ENCODE data around the gene TMEM140.

TMEM140 gene

GRCh38 chr7:135147341-135147898 lies 452 bp upstream of the TMEM140 start:
- H3K4me1 ChIP-seq (ENCODE audit: insufficient read depth, low read length), result peaks cover 5% of the 10 kb centered on the region; the same call in 1 of the 2 replicates
- H3K36me3 ChIP-seq (ENCODE audit: insufficient read depth, low read length), result no peaks in the 10 kb centered on the region
- no peak overlapping the region for H3K9ac ChIP-seq (ENCODE audit: low read depth, low read length)
- H3K9me3 ChIP-seq (ENCODE audit: control insufficient read depth, insufficient read depth, low read length), result no peaks in the 10 kb centered on the region

GRCh38 chr7:135150072-135150782 lies 2.4 kb downstream of the TMEM140 start:
- Histone ChIP-seq H3K9me3 (ENCODE audit: control insufficient read depth, insufficient read depth, low read length) (no peaks in the 10 kb centered on the region), H3K4me1 (ENCODE audit: insufficient read depth, low read length) (peaks cover 5% of the 10 kb centered on the region; the same call in 1 of the 2 replicates), H3K9ac (ENCODE audit: low read depth, low read length) (no peak overlapping the region), H3K36me3 (ENCODE audit: insufficient read depth, low read length) (no peaks in the 10 kb centered on the region)

- Histone ChIP-seq H3K9ac (ENCODE audit: low read depth, low read length) (no peak overlapping the region), H3K36me3 (ENCODE audit: insufficient read depth, low read length) (no peaks in the 10 kb centered on the region), H3K4me1 (ENCODE audit: insufficient read depth, low read length) (peaks cover 5% of the 10 kb centered on the region; the same call in 1 of the 2 replicates), H3K9me3 (ENCODE audit: control insufficient read depth, insufficient read depth, low read length) (no peaks in the 10 kb centered on the region)
Measured at GRCh38 chr7:135151132-135151531, 3.3 kb downstream of the TMEM140 start.

- Histone ChIP-seq H3K4me1 (ENCODE audit: insufficient read depth, low read length) (peaks cover 5% of the 10 kb centered on the region; the same call in 1 of the 2 replicates), H3K9me3 (ENCODE audit: control insufficient read depth, insufficient read depth, low read length) (no peaks in the 10 kb centered on the region)
Measured at GRCh38 chr7:135151533-135151932, 3.7 kb downstream of the TMEM140 start.

GRCh38 chr7:135152442-135152841 lies 4.6 kb downstream of the TMEM140 start:
- H3K4me1 ChIP-seq (ENCODE audit: insufficient read depth, low read length), result no peaks in the 10 kb centered on the region
- no peaks in the 10 kb centered on the region; the same call in 1 of the 2 replicates for H3K9me3 ChIP-seq (ENCODE audit: control insufficient read depth, insufficient read depth, low read length)
- H3K36me3 ChIP-seq (ENCODE audit: insufficient read depth, low read length), result peaks cover under 1% of the 10 kb centered on the region; the same call in 1 of the 2 replicates
- H3K9ac ChIP-seq (ENCODE audit: low read depth, low read length), result no peak overlapping the region

More at GRCh38 chr7:135151533-135151932, 3.7 kb downstream of the TMEM140 start:
- H3K36me3 ChIP-seq (ENCODE audit: insufficient read depth, low read length), result no peaks in the 10 kb centered on the region
- H3K9ac ChIP-seq (ENCODE audit: low read depth, low read length), result no peak overlapping the region

- H3K9me3 ChIP-seq (ENCODE audit: control insufficient read depth, insufficient read depth, low read length), result no peaks in the 10 kb centered on the region; the same call in 1 of the 2 replicates
- peaks cover 4% of the 10 kb centered on the region; the same call in 1 of the 2 replicates for H3K36me3 ChIP-seq (ENCODE audit: insufficient read depth, low read length)
Measured at GRCh38 chr7:135154734-135155133, 6.9 kb downstream of the TMEM140 start.

GRCh38 chr7:135156290-135156689 lies 8.4 kb downstream of the TMEM140 start:
- Histone ChIP-seq H3K4me1 (ENCODE audit: insufficient read depth, low read length) (peaks cover 5% of the 10 kb centered on the region), H3K36me3 (ENCODE audit: insufficient read depth, low read length) (peaks cover 4% of the 10 kb centered on the region; the same call in 1 of the 2 replicates), H3K9ac (ENCODE audit: low read depth, low read length) (no peak overlapping the region), H3K9me3 (ENCODE audit: control insufficient read depth, insufficient read depth, low read length) (no peaks in the 10 kb centered on the region; the same call in 1 of the 2 replicates)

More at GRCh38 chr7:135154734-135155133, 6.9 kb downstream of the TMEM140 start:
- Histone ChIP-seq H3K9ac (ENCODE audit: low read depth, low read length) (no peak overlapping the region), H3K4me1 (ENCODE audit: insufficient read depth, low read length) (no peaks in the 10 kb centered on the region; the same call in 1 of the 2 replicates)

- Histone ChIP-seq H3K4me1 (ENCODE audit: insufficient read depth, low read length) (peaks cover 5% of the 10 kb centered on the region), H3K9ac (ENCODE audit: low read depth, low read length) (no peak overlapping the region), H3K36me3 (ENCODE audit: insufficient read depth, low read length) (peaks cover 4% of the 10 kb centered on the region), H3K9me3 (ENCODE audit: control insufficient read depth, insufficient read depth, low read length) (no peaks in the 10 kb centered on the region; the same call in 1 of the 2 replicates)
Measured at GRCh38 chr7:135158141-135158655, 10.3 kb downstream of the TMEM140 start.

- Histone ChIP-seq H3K9ac (ENCODE audit: low read depth, low read length) (no peak overlapping the region), H3K9me3 (ENCODE audit: control insufficient read depth, insufficient read depth, low read length) (no peaks in the 10 kb centered on the region; the same call in 1 of the 2 replicates), H3K36me3 (ENCODE audit: insufficient read depth, low read length) (peaks cover 4% of the 10 kb centered on the region), H3K4me1 (ENCODE audit: insufficient read depth, low read length) (peaks cover 5% of the 10 kb centered on the region)
Measured at GRCh38 chr7:135158874-135159273, 11.0 kb downstream of the TMEM140 start.

GRCh38 chr7:135159359-135160085 lies 11.7 kb downstream of the TMEM140 start:
- peaks cover 4% of the 10 kb centered on the region for H3K36me3 ChIP-seq (ENCODE audit: insufficient read depth, low read length)
- H3K9ac ChIP-seq (ENCODE audit: low read depth, low read length), result no peak overlapping the region
- H3K9me3 ChIP-seq (ENCODE audit: control insufficient read depth, insufficient read depth, low read length), result no peaks in the 10 kb centered on the region; the same call in 1 of the 2 replicates
- peaks cover 5% of the 10 kb centered on the region for H3K4me1 ChIP-seq (ENCODE audit: insufficient read depth, low read length)

GRCh38 chr7:135160098-135160857 lies 12.4 kb downstream of the TMEM140 start:
- peaks cover 7% of the 10 kb centered on the region for H3K36me3 ChIP-seq (ENCODE audit: insufficient read depth, low read length)
- H3K4me1 ChIP-seq (ENCODE audit: insufficient read depth, low read length), result peaks cover 5% of the 10 kb centered on the region
- H3K9me3 ChIP-seq (ENCODE audit: control insufficient read depth, insufficient read depth, low read length), result no peaks in the 10 kb centered on the region; the same call in 1 of the 2 replicates
- no peak overlapping the region for H3K9ac ChIP-seq (ENCODE audit: low read depth, low read length)

GRCh38 chr7:135160858-135161653 lies 13.2 kb downstream of the TMEM140 start:
- peaks cover 5% of the 10 kb centered on the region for H3K4me1 ChIP-seq (ENCODE audit: insufficient read depth, low read length)
- H3K9me3 ChIP-seq (ENCODE audit: control insufficient read depth, insufficient read depth, low read length), result no peaks in the 10 kb centered on the region; the same call in 1 of the 2 replicates
- no peak overlapping the region for H3K9ac ChIP-seq (ENCODE audit: low read depth, low read length)
- peaks cover 7% of the 10 kb centered on the region for H3K36me3 ChIP-seq (ENCODE audit: insufficient read depth, low read length)

GRCh38 chr7:135161669-135162068 lies 13.8 kb downstream of the TMEM140 start:
- Histone ChIP-seq H3K36me3 (ENCODE audit: insufficient read depth, low read length) (peaks cover 10% of the 10 kb centered on the region), H3K9me3 (ENCODE audit: control insufficient read depth, insufficient read depth, low read length) (no peaks in the 10 kb centered on the region; the same call in 1 of the 2 replicates), H3K9ac (ENCODE audit: low read depth, low read length) (no peak overlapping the region), H3K4me1 (ENCODE audit: insufficient read depth, low read length) (peaks cover 5% of the 10 kb centered on the region)

Data from ES-I3 (cell line).